ENCODE data around the gene SCN2A.

The SCN2A gene

GRCh38 chr2:165219481-165219880 lies 19.7 kb upstream of the SCN2A start:
- ChIA-PET POLR2A (no interaction called here), CTCF (interaction anchor here (1.0 to 5.4 kb wide), 5 partner anchors 14 to 205 kb away, joined by 3 to 29 read pairs (median 3); partner anchors contain the start of gene SCN3A)
- TF ChIP-seq, protein P1, sequence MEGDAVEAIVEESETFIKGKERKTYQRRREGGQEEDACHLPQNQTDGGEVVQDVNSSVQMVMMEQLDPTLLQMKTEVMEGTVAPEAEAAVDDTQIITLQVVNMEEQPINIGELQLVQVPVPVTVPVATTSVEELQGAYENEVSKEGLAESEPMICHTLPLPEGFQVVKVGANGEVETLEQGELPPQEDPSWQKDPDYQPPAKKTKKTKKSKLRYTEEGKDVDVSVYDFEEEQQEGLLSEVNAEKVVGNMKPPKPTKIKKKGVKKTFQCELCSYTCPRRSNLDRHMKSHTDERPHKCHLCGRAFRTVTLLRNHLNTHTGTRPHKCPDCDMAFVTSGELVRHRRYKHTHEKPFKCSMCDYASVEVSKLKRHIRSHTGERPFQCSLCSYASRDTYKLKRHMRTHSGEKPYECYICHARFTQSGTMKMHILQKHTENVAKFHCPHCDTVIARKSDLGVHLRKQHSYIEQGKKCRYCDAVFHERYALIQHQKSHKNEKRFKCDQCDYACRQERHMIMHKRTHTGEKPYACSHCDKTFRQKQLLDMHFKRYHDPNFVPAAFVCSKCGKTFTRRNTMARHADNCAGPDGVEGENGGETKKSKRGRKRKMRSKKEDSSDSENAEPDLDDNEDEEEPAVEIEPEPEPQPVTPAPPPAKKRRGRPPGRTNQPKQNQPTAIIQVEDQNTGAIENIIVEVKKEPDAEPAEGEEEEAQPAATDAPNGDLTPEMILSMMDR (IDR thresholded peaks at IDR 0.05; ENCODE audit: control extremely low read depth, extremely low read depth, low read depth, missing control alignments) = no peak
- no peak for DNase-seq (ENCODE audit: extremely low spot score)

DNA sequence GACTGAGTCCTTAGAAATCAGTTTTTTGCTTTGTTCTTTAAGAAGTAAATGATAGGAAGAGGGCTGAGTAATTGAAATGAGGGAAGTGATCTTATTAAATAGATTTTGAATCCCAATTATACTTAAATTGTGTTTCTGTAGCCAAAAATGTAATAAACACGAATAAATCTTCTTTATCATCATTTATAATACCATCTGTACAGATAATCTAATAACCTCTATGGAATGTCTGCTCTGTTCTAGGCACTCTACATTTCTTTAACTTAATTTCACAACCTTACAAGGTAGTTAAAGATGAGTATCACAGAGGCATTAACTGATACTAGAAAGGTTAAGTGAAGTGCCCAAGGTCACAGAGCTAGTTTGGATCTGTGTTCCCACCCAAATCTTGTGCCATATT lies 14.3 kb upstream of the SCN2A start:
- POLR2A ChIA-PET = no interaction called here
- DNase-seq (ENCODE audit: extremely low spot score) = no peak
- TF ChIP-seq, protein P1 (IDR thresholded peaks at IDR 0.05; ENCODE audit: control extremely low read depth, extremely low read depth, low read depth, missing control alignments) = no peak
- CTCF ChIA-PET = no interaction called here

GRCh38 chr2:165227571-165227970 lies 11.6 kb upstream of the SCN2A start:
- CTCF ChIA-PET = interaction anchor here (1.0 to 2.0 kb wide), 3 partner anchors 10 to 24 kb away, joined by 3 to 9 read pairs (median 3); partner anchors contain the start of genes SCN2A and SCN3A
- POLR2A ChIA-PET = no interaction called here
- no peak for DNase-seq (ENCODE audit: extremely low spot score)
- TF ChIP-seq, protein P1 (IDR thresholded peaks at IDR 0.05; ENCODE audit: control extremely low read depth, extremely low read depth, low read depth, missing control alignments) = no peak

GRCh38 chr2:165237056-165237455 lies 2.2 kb upstream of the SCN2A start:
- DNase-seq (ENCODE audit: extremely low spot score) = no peak
- CTCF ChIA-PET = interaction anchor here (0.9 kb wide), 1 partner anchor 637 kb away, joined by 3 read pairs; no protein-coding TSS in a partner anchor
- TF ChIP-seq, protein P1 (IDR thresholded peaks at IDR 0.05; ENCODE audit: control extremely low read depth, extremely low read depth, low read depth, missing control alignments) = no peak
- POLR2A ChIA-PET = no interaction called here

- DNase-seq (ENCODE audit: extremely low spot score) = no peak
Measured at GRCh38 chr2:165238295-165238694, 919 bp upstream of the SCN2A start.

DNA sequence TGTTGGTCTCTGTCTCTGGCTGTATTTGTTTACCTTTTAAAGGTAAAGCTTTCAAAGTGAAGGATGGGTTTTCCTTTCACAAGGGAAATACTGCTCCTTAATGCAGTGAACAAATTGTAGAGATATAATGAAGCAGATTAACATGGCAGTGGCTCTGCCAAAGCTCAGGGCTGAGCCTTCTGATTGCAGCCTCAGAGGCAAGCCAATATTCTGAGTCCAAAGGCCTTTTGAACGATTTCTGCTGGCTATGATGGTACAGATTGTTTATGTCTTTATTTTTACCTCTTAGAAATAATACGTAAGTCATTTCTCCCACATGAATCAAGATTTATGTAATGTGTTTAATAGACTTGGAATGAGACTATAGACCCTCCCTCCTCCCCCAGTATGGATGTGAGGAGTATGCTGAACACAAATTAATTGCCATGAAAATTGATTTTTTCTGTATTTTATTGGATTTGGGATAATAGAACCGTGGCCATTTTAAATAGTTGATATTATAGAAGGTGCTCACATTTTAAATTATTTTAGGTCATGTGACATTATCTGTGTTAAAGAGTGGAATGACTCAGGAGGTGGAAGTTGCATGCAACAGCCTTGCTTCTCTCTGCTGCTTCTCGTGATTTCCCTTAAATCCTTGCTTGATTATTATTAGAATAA lies 772 bp downstream of the SCN2A start:
- ChIA-PET POLR2A (no interaction called here), CTCF (interaction anchor here (0.8 to 1.8 kb wide), 14 partner anchors 9 to 942 kb away, joined by 3 to 15 read pairs (median 5); no protein-coding TSS in a partner anchor)
- DNase-seq (ENCODE audit: extremely low spot score) = no peak
- TF ChIP-seq, protein P1 (IDR thresholded peaks at IDR 0.05; ENCODE audit: control extremely low read depth, extremely low read depth, low read depth, missing control alignments) = no peak

More at GRCh38 chr2:165238295-165238694, 919 bp upstream of the SCN2A start:
- ChIA-PET CTCF (interaction anchor here (0.8 to 1.8 kb wide), 9 partner anchors 11 to 814 kb away, joined by 3 to 15 read pairs (median 6); no protein-coding TSS in a partner anchor), POLR2A (no interaction called here)
- TF ChIP-seq, protein P1 (IDR thresholded peaks at IDR 0.05; ENCODE audit: control extremely low read depth, extremely low read depth, low read depth, missing control alignments) = no peak

Data from GM10248 (cell line).